Placental pericyte (primary cell): ENCODE measurements around the gene CYTH4. TPM values are rescaled to one million over a fixed set of nuclear protein-coding genes. Genes with fewer than 3 reads are reported as not detected.

Experiments used
- total RNA-seq: library from RNA; depleted of rRNA; stranded (reverse); fragments of >200 nt; gene quantifications from 2 replicates; pipeline ENCODE4 v1.2.3, GENCODE V29; 2012

The CYTH4 gene, protein sequence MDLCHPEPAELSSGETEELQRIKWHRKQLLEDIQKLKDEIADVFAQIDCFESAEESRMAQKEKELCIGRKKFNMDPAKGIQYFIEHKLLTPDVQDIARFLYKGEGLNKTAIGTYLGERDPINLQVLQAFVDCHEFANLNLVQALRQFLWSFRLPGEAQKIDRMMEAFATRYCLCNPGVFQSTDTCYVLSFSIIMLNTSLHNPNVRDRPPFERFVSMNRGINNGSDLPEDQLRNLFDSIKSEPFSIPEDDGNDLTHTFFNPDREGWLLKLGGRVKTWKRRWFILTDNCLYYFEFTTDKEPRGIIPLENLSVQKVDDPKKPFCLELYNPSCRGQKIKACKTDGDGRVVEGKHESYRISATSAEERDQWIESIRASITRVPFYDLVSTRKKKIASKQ
- total RNA-seq = 0.86 TPM in 1 of 2 replicates, not detected in the other

DNA sequence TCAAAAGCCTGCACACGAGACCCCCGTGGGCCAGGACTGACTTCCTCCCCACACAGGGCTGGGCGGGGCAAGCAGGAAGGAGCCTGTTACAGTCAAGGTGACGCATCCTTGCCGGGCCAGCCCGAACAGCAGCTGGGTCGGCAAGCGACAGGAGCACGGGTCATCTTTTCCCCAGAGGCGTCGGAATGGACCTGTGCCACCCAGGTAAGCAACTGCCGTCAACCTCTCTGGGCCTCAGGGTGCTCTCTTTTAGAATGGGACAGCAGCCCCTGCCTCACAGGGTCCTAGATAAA is at the start of gene CYTH4:
TSS of gene CYTH4 (plus strand) at position 124 of the 293 bp plus-strand sequence. CDS start at position 186, 62 bp downstream.

DNA sequence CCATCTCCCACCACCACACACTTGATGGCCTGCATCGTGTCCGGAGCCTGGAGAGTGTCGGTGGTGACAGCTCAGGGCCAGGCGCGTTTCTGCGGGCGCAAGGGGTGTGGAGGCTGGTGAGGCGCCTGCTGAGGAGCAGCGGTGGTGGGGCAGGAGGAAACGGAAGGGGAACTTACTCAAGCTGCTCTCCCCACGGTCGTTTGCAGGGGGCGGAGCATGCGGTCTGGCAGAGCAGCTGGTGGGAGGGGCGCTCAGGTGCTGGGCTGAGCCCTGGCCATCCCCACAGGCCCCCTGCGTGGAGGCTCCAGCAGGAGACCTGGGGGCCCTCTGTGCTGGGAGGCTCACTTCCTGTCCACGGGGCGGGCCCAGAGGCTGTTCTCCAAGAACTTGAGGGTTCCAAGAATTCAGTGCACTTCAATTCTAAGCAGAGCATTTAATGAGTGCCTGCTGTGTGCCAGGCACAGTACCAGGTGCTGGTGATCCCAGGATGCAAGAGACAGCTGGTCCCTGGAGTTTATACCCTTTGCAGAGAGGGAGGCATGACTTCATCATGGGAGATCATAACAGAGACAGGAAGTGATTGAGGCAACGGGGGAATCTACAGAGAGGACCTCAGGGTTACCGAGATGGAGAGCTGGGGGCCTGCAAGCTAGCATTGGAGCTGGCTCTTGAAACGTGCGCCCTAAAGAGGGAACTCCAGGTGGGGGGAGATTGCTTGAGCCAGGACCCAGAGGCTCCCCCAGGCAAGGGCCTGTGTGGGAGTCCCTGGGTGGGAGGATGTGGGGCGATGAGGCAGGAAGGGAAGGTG is 38.0 kb upstream of the CYTH4 start, which contains the start of gene RAC2:
TSS of gene RAC2 (minus strand) at position 156 of the 808 bp plus-strand sequence. CDS start at position 35, 121 bp downstream.

Other genes starting within 250 kb of the CYTH4 start
- gene KCTD17, start 230.8 kb upstream of the CYTH4 start, total RNA-seq = 47.3 and 55.4 TPM in 2 replicates
- not detected in 2 replicates for gene TMPRSS6, start 172.8 kb upstream of the CYTH4 start, total RNA-seq
- gene IL2RB, start 132.6 kb upstream of the CYTH4 start, total RNA-seq = 0.22 and 0.57 TPM in 2 replicates
- 5.9 and 8.0 TPM in 2 replicates for gene C1QTNF6, start 94.3 kb upstream of the CYTH4 start, total RNA-seq
- not detected in 2 replicates for gene SSTR3, start 70.0 kb upstream of the CYTH4 start, total RNA-seq
- gene RAC2, start 38.2 kb upstream of the CYTH4 start, total RNA-seq = 16.6 and 24.2 TPM in 2 replicates
- 0.66 and 1.4 TPM in 2 replicates for gene ELFN2, start 145.0 kb downstream of the CYTH4 start, total RNA-seq
- gene MFNG, start 203.9 kb downstream of the CYTH4 start, total RNA-seq = 0.43 TPM in 1 of 2 replicates, not detected in the other
- 2.8 and 3.9 TPM in 2 replicates for gene CARD10, start 236.9 kb downstream of the CYTH4 start, total RNA-seq